HG03108 (cell line): ENCODE results near the gene CELF5.

ENCODE experiments used
- ATAC-seq: cut with Tn5 transposase; IDR thresholded peaks from one replicate; pipeline ENCODE4 v1.9.1; 2021; ENCODE audit warnings: moderate library complexity; ENCODE audit not compliant: unreplicated experiment

CELF5 gene

GRCh38 chr19:3224346-3225168 lies at the start of gene CELF5:
Gene CELF5 (plus strand): TSS chr19:3224661. CDS start chr19:3224740, 79 bp downstream.
- no peak for ATAC-seq

- ATAC-seq, result no peak
These were observed 48.4 kb upstream of the CELF5 start for GRCh38 chr19:3175781-3176714.

- ATAC-seq, result no peak
These were observed 47.6 kb upstream of the CELF5 start for GRCh38 chr19:3176715-3177501.

DNA sequence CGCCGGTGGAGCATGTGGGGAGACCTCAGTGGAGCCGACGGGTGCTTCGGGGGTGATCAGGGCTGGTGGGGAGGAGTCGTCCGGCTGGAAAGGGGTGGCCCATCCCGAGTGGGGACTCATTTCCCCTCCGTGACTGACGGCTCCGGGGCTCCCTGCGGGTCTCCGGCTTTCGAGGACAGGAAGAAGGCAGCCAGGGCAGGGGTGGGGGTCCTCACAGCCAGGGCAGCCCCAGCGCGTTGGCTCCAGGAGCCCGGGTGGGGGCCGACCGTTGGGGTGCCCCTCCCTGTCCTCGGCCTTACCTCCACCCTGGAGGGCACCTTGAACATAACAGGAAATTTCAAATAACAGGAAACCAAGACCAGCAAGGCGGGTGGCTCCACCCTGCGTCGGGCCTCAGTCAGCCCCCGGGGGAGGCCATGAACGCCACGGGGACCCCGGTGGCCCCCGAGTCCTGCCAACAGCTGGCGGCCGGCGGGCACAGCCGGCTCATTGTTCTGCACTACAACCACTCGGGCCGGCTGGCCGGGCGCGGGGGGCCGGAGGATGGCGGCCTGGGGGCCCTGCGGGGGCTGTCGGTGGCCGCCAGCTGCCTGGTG lies 46.0 kb upstream of the CELF5 start, which contains the start of gene S1PR4:
TSS of gene S1PR4 (plus strand) at position 393 of the 596 bp plus-strand sequence. CDS start at position 417, 24 bp downstream.
- ATAC-seq, result peak; percentile 37

DNA sequence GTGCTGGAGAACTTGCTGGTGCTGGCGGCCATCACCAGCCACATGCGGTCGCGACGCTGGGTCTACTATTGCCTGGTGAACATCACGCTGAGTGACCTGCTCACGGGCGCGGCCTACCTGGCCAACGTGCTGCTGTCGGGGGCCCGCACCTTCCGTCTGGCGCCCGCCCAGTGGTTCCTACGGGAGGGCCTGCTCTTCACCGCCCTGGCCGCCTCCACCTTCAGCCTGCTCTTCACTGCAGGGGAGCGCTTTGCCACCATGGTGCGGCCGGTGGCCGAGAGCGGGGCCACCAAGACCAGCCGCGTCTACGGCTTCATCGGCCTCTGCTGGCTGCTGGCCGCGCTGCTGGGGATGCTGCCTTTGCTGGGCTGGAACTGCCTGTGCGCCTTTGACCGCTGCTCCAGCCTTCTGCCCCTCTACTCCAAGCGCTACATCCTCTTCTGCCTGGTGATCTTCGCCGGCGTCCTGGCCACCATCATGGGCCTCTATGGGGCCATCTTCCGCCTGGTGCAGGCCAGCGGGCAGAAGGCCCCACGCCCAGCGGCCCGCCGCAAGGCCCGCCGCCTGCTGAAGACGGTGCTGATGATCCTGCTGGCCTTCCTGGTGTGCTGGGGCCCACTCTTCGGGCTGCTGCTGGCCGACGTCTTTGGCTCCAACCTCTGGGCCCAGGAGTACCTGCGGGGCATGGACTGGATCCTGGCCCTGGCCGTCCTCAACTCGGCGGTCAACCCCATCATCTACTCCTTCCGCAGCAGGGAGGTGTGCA lies 45.3 kb upstream of the CELF5 start:
- peak; percentile 1 for ATAC-seq

GRCh38 chr19:3179739-3180293 lies 44.6 kb upstream of the CELF5 start:
- ATAC-seq, result no peak

- ATAC-seq, result no peak
These were observed 40.5 kb upstream of the CELF5 start for GRCh38 chr19:3183721-3184641.

- peak; percentile 17 for ATAC-seq
These were observed 39.5 kb upstream of the CELF5 start for GRCh38 chr19:3184847-3185460.

- peak; percentile 71 for ATAC-seq
These were observed 38.9 kb upstream of the CELF5 start, which contains the start of gene NCLN for GRCh38 chr19:3185461-3186159. Gene NCLN (plus strand): TSS chr19:3185930. CDS start chr19:3186031, 101 bp downstream.

- peak; percentile 23 for ATAC-seq
These were observed 38.2 kb upstream of the CELF5 start for GRCh38 chr19:3186160-3186688.

DNA sequence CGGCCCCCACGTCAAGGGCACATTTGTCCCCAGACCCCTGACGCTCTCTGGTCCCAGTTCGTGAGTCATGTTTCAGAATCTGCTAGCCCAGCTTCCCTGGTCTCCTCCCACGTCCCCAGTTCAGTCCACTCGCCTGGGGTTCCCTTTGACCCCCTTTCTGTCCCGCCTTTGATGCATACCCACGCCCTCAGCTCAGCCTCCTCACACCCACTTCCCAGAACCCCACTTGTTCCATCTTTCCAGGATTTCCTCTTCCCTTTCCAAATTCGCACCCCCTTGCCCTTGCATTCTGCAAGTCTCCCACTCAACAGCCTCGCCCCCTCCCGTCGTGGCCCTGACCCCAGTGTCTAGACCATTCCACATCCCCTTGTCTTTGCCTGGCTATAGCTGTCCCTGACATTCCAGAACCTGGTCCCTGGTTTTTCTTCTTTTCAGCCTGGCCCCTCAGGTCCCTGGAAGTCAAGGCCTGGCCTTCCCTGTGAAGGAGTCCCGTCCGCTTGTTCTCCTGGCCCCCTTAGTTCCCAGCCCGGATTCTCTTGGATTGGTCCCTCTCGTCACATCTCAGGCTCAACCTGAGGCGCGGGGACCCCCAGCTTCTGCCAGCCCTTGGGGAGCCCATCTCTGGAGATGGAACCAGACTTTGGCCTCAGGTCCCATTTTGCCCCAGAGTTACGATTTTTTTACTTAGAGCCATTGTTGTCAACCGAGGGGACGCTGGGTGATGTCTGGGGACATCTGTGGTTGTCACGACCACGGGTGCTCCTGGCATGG lies 37.4 kb upstream of the CELF5 start:
- ATAC-seq, result no peak

- ATAC-seq, result no peak
These were observed 36.6 kb upstream of the CELF5 start for GRCh38 chr19:3187662-3188511.

DNA sequence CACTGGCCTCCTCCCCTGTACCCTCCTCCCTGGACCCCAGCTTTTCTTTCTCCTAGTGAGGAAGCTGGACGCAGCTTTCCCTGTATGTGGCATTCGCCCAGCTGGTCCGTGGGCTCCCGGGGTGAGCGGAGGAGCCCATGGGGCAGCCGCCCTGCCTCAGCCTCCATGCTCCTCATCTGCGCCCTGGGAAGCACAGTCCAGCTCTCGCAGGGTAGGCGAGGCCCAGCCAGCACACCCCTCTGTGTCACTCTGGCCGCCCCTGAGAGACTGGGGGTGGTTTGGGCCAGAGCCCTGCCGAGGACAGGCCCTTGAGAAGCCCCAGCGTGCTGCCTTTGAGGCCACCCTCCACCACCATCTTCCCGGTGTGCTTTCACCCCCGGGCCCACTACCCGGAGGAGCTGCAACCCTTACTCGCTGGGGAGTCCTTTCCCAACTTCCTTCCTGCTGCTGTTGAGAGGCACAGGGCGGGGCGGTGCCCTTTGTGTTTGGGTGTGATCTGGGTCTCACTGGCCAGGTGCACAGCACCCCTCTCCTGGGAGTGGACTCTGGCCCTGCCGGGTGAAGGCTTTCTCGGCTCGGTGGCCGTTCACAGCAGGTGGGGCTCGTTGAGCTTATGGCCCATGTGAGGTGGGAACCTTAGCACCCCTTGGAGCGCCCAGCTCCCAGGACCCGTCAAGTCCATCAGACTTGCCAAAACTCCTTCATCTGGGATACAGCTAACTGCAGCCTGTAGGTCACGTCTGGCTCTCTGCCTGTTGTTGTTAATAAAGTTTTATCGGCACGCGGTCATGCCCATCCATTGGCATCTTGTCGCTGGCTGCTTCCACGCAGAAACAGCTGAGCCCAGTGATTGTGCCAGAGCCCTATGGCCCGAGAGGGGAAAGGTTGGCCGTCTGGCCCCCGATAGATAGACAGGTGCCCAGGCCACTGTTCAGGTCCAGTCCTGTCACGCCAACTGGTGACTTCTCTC lies 35.5 kb upstream of the CELF5 start:
- ATAC-seq, result no peak
